Stomach (tissue), 9 donors: ENCODE results near the gene DYRK1A. TPM values are rescaled to one million over a fixed set of nuclear protein-coding genes. Genes with fewer than 3 reads are reported as not detected.

Experiments used
- DNase-seq, 2 donors: peaks; one replicate each; pipeline versions ENCODE4 v3.0.0 to v3.0.0-alpha.2; 2013 to 2019
- H3K27ac ChIP-seq, 5 donors: fragments of 200-600 bp in 4 of 5; sonication (generic) in 4 of 5; one replicate each; pipeline ENCODE4 v1.5.1; 2013 to 2019; ENCODE audit warnings: mild to moderate bottlenecking in 1 of 5, moderate library complexity in 1 of 5
- H3K27me3 ChIP-seq, 3 donors: fragments of 200-600 bp; sonication (generic); one replicate each; pipeline ENCODE4 v1.5.1; 2017 to 2019; ENCODE audit warnings: mixed run types in 1 of 3
- H3K36me3 ChIP-seq, 4 donors: fragments of 200-600 bp; sonication (generic); 1 replicate in 3 of 4; 2 replicates in 1 of 4; pipeline ENCODE4 v1.5.1; 2016 to 2019
- H3K4me1 ChIP-seq, 4 donors: fragments of 200-600 bp; sonication (generic); one replicate each; pipeline ENCODE4 v1.5.1; 2016 to 2019
- H3K4me3 ChIP-seq, 4 donors: fragments of 200-600 bp; sonication (generic) in 3 of 4; one replicate each; pipeline ENCODE4 v1.5.1; 2016 to 2019; ENCODE audit warnings: mild to moderate bottlenecking in 1 of 4
- H3K9me3 ChIP-seq, 4 donors: fragments of 200-600 bp; sonication (generic); one replicate each; pipeline ENCODE4 v1.5.1; 2016 to 2019
- EP300 ChIP-seq: sonication (generic); formaldehyde crosslinking; IDR thresholded peaks from one replicate; pipeline ENCODE4 v1.6.1; 2017; ENCODE audit warnings: antibody characterized with exemption
- POLR2A ChIP-seq, 4 donors: fragments of 450-650 bp; IDR thresholded peaks; one replicate each; pipeline ENCODE4 v1.6.1; 2016; ENCODE audit warnings: antibody characterized with exemption in 4 of 4, control low read depth in 2 of 4, mild to moderate bottlenecking in 1 of 4, moderate library complexity in 1 of 4
- POLR2AphosphoS5 ChIP-seq, 3 donors: sonication (generic); formaldehyde crosslinking; IDR thresholded peaks; one replicate each; pipeline ENCODE4 v1.6.1; 2016; ENCODE audit warnings: antibody characterized with exemption in 3 of 3
- WGBS, 5 donors: extraction: QIAGEN DNeasy Blood & Tissue Kit in 3 of 5; methylation state at CpG; one replicate each; pipeline versions ENCODE4 v1.1.5 to v1.1.7; 2013 to 2018; 5-methylcytosine and 5-hydroxymethylcytosine counted together
- intact Hi-C: fragments of 100-400 bp; cut with DNase I; formaldehyde crosslinking; loops from one replicate; pipeline ENCODE4 v1.15.1; 2023; ENCODE audit warnings: low total_unique reads
- polyA plus RNA-seq, 3 donors: library from polyadenylated mRNA; stranded (reverse); fragments of 200-250 nt; gene quantifications; one replicate each; pipeline ENCODE4 v1.2.3, GENCODE V29; 2013
- total RNA-seq, 5 donors: library from RNA; depleted of rRNA; stranded (reverse); fragments of >200 nt; gene quantifications; one replicate each; pipeline versions ENCODE4 v1.1.0 to v1.2.3, GENCODE V29; 2014 to 2016
- TF ChIP-seq, protein P1 (sequence below), 7 experiments: fragments of 450-650 bp in 4 of 7; fragments of 200-600 bp in 3 of 7; sonication (generic) in 3 of 7; IDR thresholded peaks; one replicate each; pipeline ENCODE4 v1.5.1; 2016 to 2019; ENCODE audit warnings: antibody characterized with exemption in 7 of 7, control low read depth in 2 of 7, mild to moderate bottlenecking in 1 of 7
- donor health status: healthy with polysubstance abuse.
- donor health status: Bipolar disorder and iron deficiency.
- donor health status: healthy.

DYRK1A gene
- total and polyA plus RNA-seq, 8 donors: 10.1 to 124 (median 67.0) TPM

DNA sequence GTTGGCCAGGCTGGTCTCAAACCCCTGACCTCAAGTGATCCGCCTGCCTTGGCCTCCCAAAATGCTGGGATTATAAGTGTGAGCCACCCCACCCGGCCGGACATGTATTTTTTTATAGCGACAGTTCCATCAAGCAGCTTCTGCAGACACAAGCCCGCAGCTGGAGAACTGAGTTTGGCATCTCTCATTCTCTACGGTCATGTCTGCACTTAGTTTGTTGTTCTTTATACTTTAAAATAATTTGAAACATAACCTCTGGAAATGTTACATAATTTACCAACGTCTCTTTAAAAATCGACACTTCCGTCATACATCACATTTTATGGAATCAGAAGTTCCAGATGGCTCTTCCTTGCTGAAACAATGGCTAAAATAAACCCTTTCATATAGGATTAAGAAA lies 183.6 kb downstream of the DYRK1A start:
- Histone ChIP-seq H3K9me3 (no peaks in the 10 kb centered on the region), H3K36me3 (no peaks in the 10 kb centered on the region), H3K4me3 (no peak overlapping the region), H3K27me3 (peaks cover 0 to 7% (median 0%) of the 10 kb centered on the region in 3 donors), H3K4me1 (peaks cover 0 to 29% (median 16%) of the 10 kb centered on the region in 4 donors), H3K27ac (no peak overlapping the region)
- WGBS, 5 donors: 81 to 88% (median 86%) methylated on average over 9 of the region's 9 CpGs
- intact Hi-C loops: no loop called here
- TF ChIP-seq, protein P1, sequence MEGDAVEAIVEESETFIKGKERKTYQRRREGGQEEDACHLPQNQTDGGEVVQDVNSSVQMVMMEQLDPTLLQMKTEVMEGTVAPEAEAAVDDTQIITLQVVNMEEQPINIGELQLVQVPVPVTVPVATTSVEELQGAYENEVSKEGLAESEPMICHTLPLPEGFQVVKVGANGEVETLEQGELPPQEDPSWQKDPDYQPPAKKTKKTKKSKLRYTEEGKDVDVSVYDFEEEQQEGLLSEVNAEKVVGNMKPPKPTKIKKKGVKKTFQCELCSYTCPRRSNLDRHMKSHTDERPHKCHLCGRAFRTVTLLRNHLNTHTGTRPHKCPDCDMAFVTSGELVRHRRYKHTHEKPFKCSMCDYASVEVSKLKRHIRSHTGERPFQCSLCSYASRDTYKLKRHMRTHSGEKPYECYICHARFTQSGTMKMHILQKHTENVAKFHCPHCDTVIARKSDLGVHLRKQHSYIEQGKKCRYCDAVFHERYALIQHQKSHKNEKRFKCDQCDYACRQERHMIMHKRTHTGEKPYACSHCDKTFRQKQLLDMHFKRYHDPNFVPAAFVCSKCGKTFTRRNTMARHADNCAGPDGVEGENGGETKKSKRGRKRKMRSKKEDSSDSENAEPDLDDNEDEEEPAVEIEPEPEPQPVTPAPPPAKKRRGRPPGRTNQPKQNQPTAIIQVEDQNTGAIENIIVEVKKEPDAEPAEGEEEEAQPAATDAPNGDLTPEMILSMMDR (IDR thresholded peaks at IDR 0.05): no peak
- TF ChIP-seq EP300 (no peak), POLR2AphosphoS5 (IDR thresholded peaks at IDR 0.05) (no peak), POLR2A (IDR thresholded peaks at IDR 0.05) (no peak)
- DNase-seq: no peak

- peaks cover 0 to 6% (median 0%) of the 10 kb centered on the region in 3 donors for H3K27me3 ChIP-seq
- peak in 1 of 2 donors; percentile 20 for DNase-seq
- intact Hi-C loops: no loop called here
- peak overlapping the region in 1 of 5 donors; percentile 46 for H3K27ac ChIP-seq
- 46 to 57% (median 55%) methylated on average over 12 of the region's 12 CpGs for WGBS, 5 donors
- peak overlapping the region in 2 of 4 donors; percentile 16 for H3K4me3 ChIP-seq
- peaks cover 0 to 29% (median 16%) of the 10 kb centered on the region in 4 donors for H3K4me1 ChIP-seq
- TF ChIP-seq EP300: no peak
- TF ChIP-seq POLR2AphosphoS5 (IDR thresholded peaks at IDR 0.05): no peak
- TF ChIP-seq, protein P1 (IDR thresholded peaks at IDR 0.05): no peak
- no peak for TF ChIP-seq POLR2A (IDR thresholded peaks at IDR 0.05)
- no peaks in the 10 kb centered on the region for H3K36me3 ChIP-seq
- no peaks in the 10 kb centered on the region for H3K9me3 ChIP-seq
Observed at GRCh38 chr21:37550618-37551330, 184.2 kb downstream of the DYRK1A start.

- peak overlapping the region in 1 of 5 donors; percentile 46 for H3K27ac ChIP-seq
- DNase-seq: peak; percentile 28 to 89
- H3K4me1 ChIP-seq: peaks cover 0 to 25% (median 14%) of the 10 kb centered on the region in 4 donors
- H3K36me3 ChIP-seq: no peaks in the 10 kb centered on the region
- no peaks in the 10 kb centered on the region for H3K9me3 ChIP-seq
- WGBS, 5 donors: 28 to 37% (median 32%) methylated on average over 20 to 21 of the region's 21 CpGs
- intact Hi-C loops: no loop called here
- H3K27me3 ChIP-seq: no peaks in the 10 kb centered on the region
- peak overlapping the region in 2 of 4 donors; percentile 16 for H3K4me3 ChIP-seq
- TF ChIP-seq, protein P1 (IDR thresholded peaks at IDR 0.05): no peak
- no peak for TF ChIP-seq EP300
- TF ChIP-seq POLR2AphosphoS5 (IDR thresholded peaks at IDR 0.05): no peak
- TF ChIP-seq POLR2A (IDR thresholded peaks at IDR 0.05): no peak
Observed at GRCh38 chr21:37551331-37551992, 184.9 kb downstream of the DYRK1A start.

GRCh38 chr21:37551993-37552355 lies 185.4 kb downstream of the DYRK1A start:
- no peaks in the 10 kb centered on the region for H3K36me3 ChIP-seq
- H3K4me3 ChIP-seq: no peak overlapping the region
- intact Hi-C loops: no loop called here
- H3K4me1 ChIP-seq: peaks cover 0 to 20% (median 14%) of the 10 kb centered on the region in 4 donors
- peak overlapping the region in 1 of 5 donors; percentile 46 for H3K27ac ChIP-seq
- H3K9me3 ChIP-seq: no peaks in the 10 kb centered on the region
- 84 to 96% (median 91%) methylated on average over 4 to 5 of the region's 5 CpGs for WGBS, 5 donors
- DNase-seq: peak in 1 of 2 donors; percentile 11
- H3K27me3 ChIP-seq: no peaks in the 10 kb centered on the region
- TF ChIP-seq POLR2AphosphoS5 (IDR thresholded peaks at IDR 0.05) (no peak), POLR2A (IDR thresholded peaks at IDR 0.05) (no peak), EP300 (no peak)
- TF ChIP-seq, protein P1 (IDR thresholded peaks at IDR 0.05): no peak
